SHP77 treated with DMSO at 0.1 percent for 48 hours (cell line): ENCODE measurements around the gene SNX2.
"Not testable (repeated sequence)": the region's sequence is repeated elsewhere in the genome, so short reads cannot be mapped to it uniquely, and the experiment has no call there.

Experiments used
- DNase-seq: peaks from one replicate; lab custom pipeline; 2025; lab: John Stamatoyannopoulos, UW

Gene SNX2

GRCh38 chr5:122844136-122844909 lies 69.4 kb downstream of the SNX2 start:
- no peak for DNase-seq

DNA sequence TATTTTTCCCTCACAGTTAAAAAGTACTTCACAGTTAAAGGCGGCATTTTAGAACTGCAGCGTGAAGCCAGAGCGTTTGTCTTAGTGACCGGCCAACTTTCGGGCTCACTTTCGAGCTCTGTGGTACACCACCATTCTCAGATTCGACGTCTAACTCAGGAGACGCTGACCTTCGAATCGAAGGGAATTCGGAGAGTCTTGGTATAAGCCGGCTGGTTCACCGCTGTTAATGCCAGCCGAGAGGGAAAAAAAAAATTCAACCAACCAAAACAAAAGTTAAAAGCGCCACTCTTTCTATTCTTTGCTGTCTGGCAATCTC lies 70.0 kb downstream of the SNX2 start:
- peak; percentile 50 for DNase-seq

DNA sequence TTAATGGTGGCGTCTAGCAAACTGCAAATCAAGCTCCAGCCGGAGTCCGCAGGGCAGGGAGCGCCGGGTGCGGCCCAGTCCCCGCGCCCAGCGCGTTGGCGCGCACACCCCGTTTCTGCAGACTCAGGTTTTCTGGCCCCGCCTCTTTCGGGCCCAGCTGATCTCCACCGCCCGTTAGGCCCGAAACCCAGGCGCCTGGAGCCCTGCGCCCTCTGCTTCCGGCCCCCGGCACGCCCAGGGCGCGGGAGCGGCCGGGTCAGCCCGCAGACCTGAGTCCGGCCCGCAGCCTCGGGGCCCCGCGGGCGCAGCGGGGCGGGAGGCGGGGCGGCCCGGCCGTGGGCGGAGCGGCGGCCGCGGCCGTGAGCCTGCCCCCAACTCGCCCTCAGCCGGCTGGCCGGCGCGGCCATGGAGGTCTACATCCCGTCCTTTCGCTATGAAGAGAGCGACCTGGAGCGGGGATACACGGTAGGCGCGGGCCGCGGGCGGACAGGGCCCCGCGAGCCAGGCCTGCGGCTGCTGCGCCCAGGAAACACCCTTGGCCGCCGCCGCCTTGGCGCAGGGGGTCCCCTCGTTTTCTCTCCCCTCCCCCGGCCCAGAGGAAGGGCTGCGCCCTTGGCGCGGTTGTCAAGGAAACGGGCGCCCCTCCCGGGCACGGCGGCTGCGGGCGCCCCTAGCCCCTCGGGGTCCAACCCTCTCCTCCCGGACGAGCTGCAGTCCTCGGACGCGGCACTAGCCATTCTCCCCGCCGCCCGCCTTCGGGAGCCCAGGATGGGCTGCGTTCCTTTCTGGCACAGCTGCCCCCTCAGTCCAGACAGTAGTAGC lies 70.6 kb downstream of the SNX2 start, which contains the start of gene SNX24:
Gene SNX24 (plus strand): TSS at position 385 of the 822 bp plus-strand sequence. CDS start 21 bp downstream, at position 406.
- peak; percentile 50 for DNase-seq

DNA sequence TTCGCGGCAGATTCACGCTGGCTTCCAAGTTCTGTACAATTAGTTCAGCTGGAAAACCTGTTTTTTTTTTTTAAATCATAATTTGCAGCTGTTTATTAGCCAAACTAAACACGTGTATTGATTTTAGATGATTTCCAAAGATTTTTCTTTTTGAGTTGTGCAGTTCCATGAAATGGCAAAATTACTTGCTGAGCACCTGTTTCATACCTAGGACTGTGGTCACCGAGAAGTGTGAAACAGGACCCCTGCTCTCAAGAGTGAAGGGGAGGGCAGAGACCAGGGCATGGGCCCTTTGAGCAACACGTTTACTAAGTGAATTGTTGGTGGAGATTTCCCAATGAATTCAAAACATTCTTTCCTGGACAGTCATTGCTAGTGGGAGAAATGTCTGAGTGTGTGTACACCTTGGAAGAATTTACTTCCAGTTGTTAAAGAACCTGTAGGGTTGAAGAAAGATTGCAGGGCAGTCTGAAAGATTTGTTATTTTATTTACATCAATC lies 71.2 kb downstream of the SNX2 start:
- DNase-seq = no peak

GRCh38 chr5:122847687-122848081 lies 72.8 kb downstream of the SNX2 start:
- DNase-seq = no peak

DNA sequence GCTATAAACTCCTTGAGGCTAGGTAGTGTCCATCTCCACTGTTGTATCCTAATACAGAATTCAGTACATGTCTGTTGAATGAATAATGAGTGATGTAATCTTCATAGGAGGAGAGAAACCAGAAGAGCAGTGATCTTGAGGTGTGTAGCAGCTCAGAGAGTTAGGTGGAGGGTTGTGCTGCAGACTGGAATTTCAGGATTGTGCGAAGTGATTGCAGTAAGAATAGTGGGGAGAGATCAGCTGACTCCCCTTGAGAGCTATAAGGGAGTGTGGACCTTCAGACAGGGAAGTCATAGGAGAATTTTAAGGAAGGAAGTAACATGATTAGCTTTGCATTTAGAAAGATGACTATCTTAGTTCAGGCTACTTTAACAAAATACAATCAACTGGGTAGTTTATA lies 74.9 kb downstream of the SNX2 start:
- DNase-seq = no peak

DNA sequence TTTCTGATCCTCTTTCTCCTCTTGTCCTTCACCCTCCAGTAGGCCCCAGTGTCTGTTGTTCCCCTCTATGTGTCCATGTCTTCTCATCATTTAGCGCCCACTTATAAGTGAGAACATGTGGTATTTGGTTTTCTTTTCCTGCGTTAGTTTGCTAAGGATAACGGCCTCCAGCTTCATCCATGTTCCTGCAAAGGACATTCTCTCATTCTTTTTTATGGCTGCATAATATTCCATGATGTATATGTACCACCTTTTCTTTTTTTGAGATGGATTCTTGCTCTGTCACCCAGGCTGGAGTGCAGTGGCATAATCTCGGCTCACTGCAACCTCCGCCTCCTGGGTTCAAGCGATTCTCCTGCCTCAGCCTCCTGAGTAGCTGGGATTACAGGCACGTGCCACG lies 82.7 kb downstream of the SNX2 start:
- DNase-seq = not testable (repeated sequence)

DNA sequence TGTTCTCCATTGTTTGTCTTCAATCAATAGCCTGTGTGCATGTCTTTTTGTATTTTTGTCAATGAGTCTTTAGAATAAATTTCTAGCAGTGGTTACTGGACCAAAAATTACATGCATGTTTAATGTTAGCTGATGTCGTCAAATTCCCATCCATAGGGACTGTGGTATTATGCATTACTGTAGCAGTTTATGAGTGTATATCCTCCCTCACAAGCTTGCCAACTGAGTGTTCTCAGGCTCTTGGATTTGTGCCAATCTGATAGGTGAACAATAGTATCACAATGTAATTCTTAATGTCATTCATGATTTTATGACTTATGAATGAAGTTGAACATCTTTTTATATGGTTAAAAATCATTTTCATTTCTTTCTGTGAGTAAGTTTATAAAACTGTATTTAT lies 83.6 kb downstream of the SNX2 start:
- DNase-seq = no peak

- no peak for DNase-seq
Measured at GRCh38 chr5:122863240-122863639, 88.4 kb downstream of the SNX2 start.

- DNase-seq = no peak
Measured at GRCh38 chr5:122863721-122864120, 88.8 kb downstream of the SNX2 start.

- no peak for DNase-seq
Measured at GRCh38 chr5:122864400-122864799, 89.5 kb downstream of the SNX2 start.

GRCh38 chr5:122864842-122865241 lies 90.0 kb downstream of the SNX2 start:
- no peak for DNase-seq

GRCh38 chr5:122870219-122870856 lies 95.5 kb downstream of the SNX2 start:
- no peak for DNase-seq

- no peak for DNase-seq
Measured at GRCh38 chr5:122871661-122872060, 96.8 kb downstream of the SNX2 start.

GRCh38 chr5:122874179-122874875 lies 99.4 kb downstream of the SNX2 start:
- no peak for DNase-seq

DNA sequence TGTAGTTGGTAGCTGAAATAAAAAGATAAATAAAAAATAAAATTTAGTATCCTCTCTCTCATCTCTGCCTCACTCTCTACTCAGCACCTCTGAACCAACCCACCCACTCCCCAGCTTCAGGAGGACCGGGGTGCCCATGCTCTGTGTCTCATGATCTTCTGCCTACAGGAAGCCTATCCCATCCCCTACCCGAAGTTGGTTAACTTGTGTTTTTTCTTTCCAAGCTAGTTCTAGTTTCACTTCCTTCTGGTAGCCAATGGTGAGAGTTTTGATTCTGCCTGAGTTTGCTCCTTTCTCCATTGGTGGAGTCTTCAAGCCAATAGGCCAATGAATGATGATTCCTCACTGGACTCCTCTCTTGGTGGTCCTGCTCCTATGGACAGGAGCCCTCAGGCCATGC lies 102.6 kb downstream of the SNX2 start:
- no peak for DNase-seq

DNA sequence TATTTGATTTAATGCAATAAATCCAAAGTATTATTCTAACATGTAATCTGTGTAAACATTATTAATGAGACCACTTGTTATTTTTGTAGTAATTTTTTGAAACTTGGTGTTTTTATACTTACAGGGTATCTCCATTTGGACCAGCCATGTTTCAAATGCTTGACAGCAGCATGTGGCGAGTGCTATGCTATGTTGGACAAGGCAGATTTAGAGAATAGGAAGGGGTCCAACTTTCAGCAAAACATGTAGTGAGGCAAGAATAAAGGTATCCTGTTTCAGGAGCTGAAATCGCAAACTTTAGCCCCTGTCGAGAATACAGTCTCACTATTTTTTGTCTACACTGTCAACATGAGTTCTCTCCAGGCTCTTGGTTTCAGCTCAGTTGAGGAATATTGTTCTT lies 104.2 kb downstream of the SNX2 start:
- no peak for DNase-seq
